ENCODE measurements around the gene SLU7. TPM values are rescaled to one million over a fixed set of nuclear protein-coding genes. Genes with fewer than 3 reads are reported as not detected.

SLU7 gene
- polyA plus RNA-seq, 1 of the 3 experiments (the other 2 are of a cell fraction) = 22.3 TPM

- H3K4me2 ChIP-seq = no peak overlapping the region
- no peak for TF ChIP-seq MAX (IDR thresholded peaks at IDR 0.05; ENCODE audit: low read depth)
- TF ChIP-seq GATA2 (CRISPR knock-in tag; IDR thresholded peaks at IDR 0.05) = no peak
- CTCF ChIA-PET = interaction anchor here (0.8 kb wide), 1 partner anchor 40 kb away, joined by 3 read pairs; no protein-coding TSS in a partner anchor
- DNase-seq = no peak
- no peak overlapping the region for H2AFZ ChIP-seq (ENCODE audit: low read depth)
- peaks cover 0 to 23% of the 10 kb centered on the region in 2 experiments for H3K36me3 ChIP-seq (replicated peaks in 1 of 2; ENCODE audit: control insufficient read depth in 1 of 2, insufficient read depth in 2 of 2, low read length in 1 of 2)
- H3K27ac ChIP-seq (ENCODE audit: low read depth in 2 of 2, low read length in 1 of 2) = no peak overlapping the region
- H3K4me3 ChIP-seq (ENCODE audit: low read depth in 2 of 2, low read length in 1 of 2) = no peak overlapping the region
- no peaks in the 10 kb centered on the region for H3K9me2 ChIP-seq
- H4K20me1 ChIP-seq (ENCODE audit: insufficient read depth) = no peaks in the 10 kb centered on the region
- H3F3A ChIP-seq (replicated peaks; ENCODE audit: insufficient read depth) = no peaks in the 10 kb centered on the region
- H3K9ac ChIP-seq = no peak overlapping the region
- no peaks in the 10 kb centered on the region for H3K4me1 ChIP-seq (ENCODE audit: control insufficient read depth in 1 of 2, insufficient read depth in 2 of 2, low read depth in 1 of 2, low read length in 1 of 2)
- peaks cover 12% of the 10 kb centered on the region; the same call in 1 of the 2 replicates for H3K9me3 ChIP-seq
- POLR2A ChIA-PET = no interaction called here
- no peaks in the 10 kb centered on the region for H3K27me3 ChIP-seq (ENCODE audit: insufficient read depth)
- H3K79me2 ChIP-seq (ENCODE audit: insufficient read depth) = peaks cover 13% of the 10 kb centered on the region; the same call in 1 of the 2 replicates
Observed at GRCh38 chr5:160385496-160385895, 33.4 kb downstream of the SLU7 start.

- 100% methylated on average over 1 of the region's 1 CpG for WGBS (ENCODE audit: low lambda C conversion rate)
- POLR2A ChIA-PET = no interaction called here
Observed at GRCh38 chr5:160384681-160385080, 34.2 kb downstream of the SLU7 start.

More at GRCh38 chr5:160384681-160385080, 34.2 kb downstream of the SLU7 start:
- no peak for DNase-seq
- H3K27ac ChIP-seq (ENCODE audit: low read depth in 2 of 2, low read length in 1 of 2) = no peak overlapping the region
- no peak overlapping the region for H2AFZ ChIP-seq (ENCODE audit: low read depth)
- peaks cover 12% of the 10 kb centered on the region; the same call in 1 of the 2 replicates for H3K9me3 ChIP-seq
- peaks cover 3% of the 10 kb centered on the region for H3F3A ChIP-seq (replicated peaks; ENCODE audit: insufficient read depth)
- no peaks in the 10 kb centered on the region for H3K9me2 ChIP-seq
- H3K79me2 ChIP-seq (ENCODE audit: insufficient read depth) = peaks cover 5% of the 10 kb centered on the region; the same call in 1 of the 2 replicates
- H3K4me1 ChIP-seq (ENCODE audit: control insufficient read depth in 1 of 2, insufficient read depth in 2 of 2, low read depth in 1 of 2, low read length in 1 of 2) = no peaks in the 10 kb centered on the region
- peaks cover 0 to 23% of the 10 kb centered on the region in 2 experiments for H3K36me3 ChIP-seq (replicated peaks in 1 of 2; ENCODE audit: control insufficient read depth in 1 of 2, insufficient read depth in 2 of 2, low read length in 1 of 2)
- H3K27me3 ChIP-seq (ENCODE audit: insufficient read depth) = no peaks in the 10 kb centered on the region
- H3K9ac ChIP-seq = no peak overlapping the region
- TF ChIP-seq USF2 (IDR thresholded peaks at IDR 0.05; ENCODE audit: borderline replicate concordance, low read depth, low read length) (no peak), CTCF (IDR thresholded peaks at IDR 0.05) (no peak), ZBTB33 (IDR thresholded peaks at IDR 0.05; ENCODE audit: borderline replicate concordance, low read depth) (no peak), PBX3 (IDR thresholded peaks at IDR 0.05) (no peak), YY1 (IDR thresholded peaks at IDR 0.05; ENCODE audit: low read depth) (no peak), MAX (IDR thresholded peaks at IDR 0.05; ENCODE audit: low read depth) (no peak), EP300 (IDR thresholded peaks at IDR 0.05; ENCODE audit: borderline replicate concordance in 1 of 2, low read depth in 1 of 2, low read length in 1 of 2) (no peak), EZH2phosphoT487 (IDR thresholded peaks at IDR 0.05; ENCODE audit: borderline replicate concordance, low read depth) (no peak), RCOR1 (IDR thresholded peaks at IDR 0.05; ENCODE audit: low read length) (no peak), RFX5 (IDR thresholded peaks at IDR 0.05; ENCODE audit: low read length) (no peak), NFIC (IDR thresholded peaks at IDR 0.05; ENCODE audit: borderline replicate concordance) (no peak), JUND (IDR thresholded peaks at IDR 0.05) (no peak), GABPA (IDR thresholded peaks at IDR 0.05; ENCODE audit: low read depth) (no peak), GATA2 (CRISPR knock-in tag; IDR thresholded peaks at IDR 0.05) (no peak), SIN3A (IDR thresholded peaks at IDR 0.05; ENCODE audit: borderline replicate concordance, low read depth, low read length) (no peak), USF1 (IDR thresholded peaks at IDR 0.05; ENCODE audit: borderline replicate concordance, low read depth) (no peak), MEF2A (IDR thresholded peaks at IDR 0.05; ENCODE audit: borderline replicate concordance, low read depth) (no peak), ELF1 (IDR thresholded peaks at IDR 0.05) (no peak), CHD2 (IDR thresholded peaks at IDR 0.05; ENCODE audit: low read length, partially characterized antibody) (no peak), RXRA (IDR thresholded peaks at IDR 0.05; ENCODE audit: borderline replicate concordance, low read depth) (no peak)
- H3K4me3 ChIP-seq (ENCODE audit: low read depth in 2 of 2, low read length in 1 of 2) = no peak overlapping the region
- H4K20me1 ChIP-seq (ENCODE audit: insufficient read depth) = no peaks in the 10 kb centered on the region
- CTCF ChIA-PET = no interaction called here
- H3K4me2 ChIP-seq = no peak overlapping the region
